Activated naive CD8-positive, alpha-beta T cell treated with anti-CD3 and anti-CD28 coated beads, Interleukin-2, amount 10 ng/mL, durations not matched to agents 7 days and 5 days (primary cell): ENCODE measurements around the gene MINK1. TPM values are rescaled to one million over a fixed set of nuclear protein-coding genes. Genes with fewer than 3 reads are reported as not detected.

Experiments
- ATAC-seq: fragments of 150-1000 bp; cut with Tn5 transposase; one replicate; pipeline ENCODE4 v1.10.0; 2021; ENCODE audit warnings: low read depth, moderate library complexity
- POLR2A ChIA-PET: fragments of 350-600 bp; sonication (Branson Sonifier 250); formaldehyde crosslinking; loops from one replicate; lab custom pipeline; 2021; ENCODE audit warnings: antibody characterized with exemption; lab: Charles Lee
- DNase-seq: peaks from one replicate; pipeline ENCODE4 v3.0.0; 2021
- H3K27ac Mint-ChIP-seq: one replicate; pipeline ENCODE4 v1.8.0; 2022; ENCODE audit warnings: mild to moderate bottlenecking, mixed read lengths
- H3K27me3 Mint-ChIP-seq: one replicate; pipeline ENCODE4 v1.8.0; 2022; ENCODE audit warnings: mild to moderate bottlenecking, moderate library complexity, mixed read lengths
- H3K36me3 Mint-ChIP-seq: one replicate; pipeline ENCODE4 v1.8.0; 2021; ENCODE audit warnings: mild to moderate bottlenecking, mixed read lengths
- H3K4me1 Mint-ChIP-seq: one replicate; pipeline ENCODE4 v1.8.0; 2021; ENCODE audit warnings: mixed read lengths
- H3K4me3 Mint-ChIP-seq: one replicate; pipeline ENCODE4 v1.8.0; 2022; ENCODE audit warnings: mild to moderate bottlenecking, moderate library complexity, mixed read lengths
- H3K9me3 Mint-ChIP-seq: one replicate; pipeline ENCODE4 v1.8.0; 2021; ENCODE audit warnings: mixed read lengths
- total RNA-seq, 2 experiments: library from RNA; stranded (reverse); gene quantifications; one replicate each; pipeline ENCODE4 v1.2.3, GENCODE V29; 2021

MINK1 gene
- total RNA-seq, 2 experiments from 2014 or later, result 123 to 128 TPM

DNA sequence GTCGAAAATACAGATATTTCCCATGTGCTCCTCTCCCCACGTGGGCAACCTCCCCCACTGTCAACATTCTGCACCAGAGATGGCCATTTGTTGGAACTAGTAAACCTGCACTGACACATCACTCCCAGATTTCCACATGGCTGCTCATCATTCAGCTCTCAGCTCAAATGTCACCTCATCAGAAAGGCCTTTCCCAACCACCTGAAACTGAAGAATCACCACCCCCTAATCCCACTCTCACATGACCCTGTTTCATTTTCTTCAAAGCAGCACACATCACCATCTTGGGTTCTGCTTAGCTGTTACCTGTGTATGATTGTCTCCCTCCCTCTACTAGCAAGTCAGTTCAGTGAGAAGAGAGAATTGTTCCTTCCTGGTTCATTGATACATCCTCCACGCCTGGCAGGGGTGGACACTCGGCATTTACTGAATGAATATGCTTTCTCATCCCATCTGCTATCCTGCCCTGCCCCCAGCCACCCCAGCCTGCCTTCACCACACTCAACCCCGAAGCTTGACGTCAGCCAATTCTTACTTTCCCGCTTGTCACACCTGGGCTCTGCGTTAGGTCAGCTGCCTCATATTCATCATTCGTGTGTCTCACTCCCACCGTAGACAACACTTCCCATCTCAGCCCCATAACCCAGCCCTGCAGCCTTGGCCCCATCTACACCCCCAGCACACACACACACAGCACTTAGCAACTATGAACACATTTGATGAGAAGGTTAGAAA, 32.5 kb upstream of the MINK1 start:
- H3K4me1 Mint-ChIP-seq, result peaks cover 13% of the 10 kb centered on the region
- no peak overlapping the region for H3K27ac Mint-ChIP-seq
- H3K9me3 Mint-ChIP-seq, result no peaks in the 10 kb centered on the region
- POLR2A ChIA-PET, result interaction anchor here (1.6 kb wide), 1 partner anchor 11 kb away, joined by 5 read pairs; no protein-coding TSS in a partner anchor
- ATAC-seq (no peak), DNase-seq (no peak)
- no peaks in the 10 kb centered on the region for H3K27me3 Mint-ChIP-seq
- peaks cover 2% of the 10 kb centered on the region for H3K36me3 Mint-ChIP-seq
- H3K4me3 Mint-ChIP-seq, result no peak overlapping the region

DNA sequence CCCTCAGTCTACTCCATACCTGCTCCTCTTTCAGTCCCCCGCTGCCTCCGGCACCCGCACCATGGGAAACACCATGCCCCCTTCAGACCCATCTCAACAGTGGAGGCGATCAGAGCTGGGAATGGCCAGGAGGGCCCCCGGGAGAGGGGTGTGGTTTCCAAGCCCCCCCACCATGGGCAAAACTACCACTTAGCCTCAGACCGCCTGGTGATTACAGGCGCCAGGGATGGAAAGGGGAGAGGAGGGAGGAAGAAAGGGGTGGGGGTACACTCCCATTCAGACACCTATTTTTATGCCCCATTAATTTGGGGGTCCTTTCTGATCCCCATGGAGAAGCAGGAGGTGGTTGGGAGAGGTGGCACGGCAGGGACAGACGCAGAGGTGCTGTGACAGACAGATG, 30.9 kb upstream of the MINK1 start, which contains the start of gene C17orf114:
C17orf114 (minus strand) TSS at position 101 of the 400 bp plus-strand sequence.
- H3K4me1 Mint-ChIP-seq, result peaks cover 13% of the 10 kb centered on the region
- peak within 1 kb of the TSS; percentile 25 for H3K27ac Mint-ChIP-seq
- DNase-seq (no peak), ATAC-seq (no peak)
- POLR2A ChIA-PET, result no interaction called here
- H3K27me3 Mint-ChIP-seq, result no peaks in the 10 kb centered on the region
- no peaks in the 10 kb centered on the region for H3K36me3 Mint-ChIP-seq
- H3K9me3 Mint-ChIP-seq, result no peaks in the 10 kb centered on the region
- H3K4me3 Mint-ChIP-seq, result no peak within 1 kb of the TSS

DNA sequence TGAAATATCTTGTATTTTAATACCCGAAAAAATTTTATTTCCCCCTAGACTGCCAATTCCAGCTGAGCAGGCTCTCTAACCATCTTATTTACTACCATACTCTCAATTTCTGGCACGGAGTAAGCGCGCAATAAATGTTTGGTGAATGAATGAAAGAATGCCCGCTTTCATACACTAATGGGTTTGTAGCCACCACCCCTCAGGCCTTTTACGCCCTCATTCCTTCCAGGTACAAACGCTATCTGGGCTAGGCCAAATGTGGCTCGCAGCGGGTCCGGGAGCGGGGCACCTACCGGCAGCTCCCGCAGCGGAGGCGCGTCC, 26.7 kb upstream of the MINK1 start:
- Mint-ChIP-seq H3K27ac (peak overlapping the region; percentile 25), H3K9me3 (no peaks in the 10 kb centered on the region), H3K4me3 (peak overlapping the region; percentile 78), H3K36me3 (peaks cover 9% of the 10 kb centered on the region), H3K27me3 (no peaks in the 10 kb centered on the region), H3K4me1 (peaks cover 12% of the 10 kb centered on the region)
- ATAC-seq, result no peak
- DNase-seq, result no peak
- POLR2A ChIA-PET, result interaction anchor here (0.6 to 2.7 kb wide), 7 partner anchors 10 to 104 kb away, joined by 3 to 20 read pairs (median 7); partner anchors contain the start of genes C17orf107, GLTPD2 and PSMB6

DNA sequence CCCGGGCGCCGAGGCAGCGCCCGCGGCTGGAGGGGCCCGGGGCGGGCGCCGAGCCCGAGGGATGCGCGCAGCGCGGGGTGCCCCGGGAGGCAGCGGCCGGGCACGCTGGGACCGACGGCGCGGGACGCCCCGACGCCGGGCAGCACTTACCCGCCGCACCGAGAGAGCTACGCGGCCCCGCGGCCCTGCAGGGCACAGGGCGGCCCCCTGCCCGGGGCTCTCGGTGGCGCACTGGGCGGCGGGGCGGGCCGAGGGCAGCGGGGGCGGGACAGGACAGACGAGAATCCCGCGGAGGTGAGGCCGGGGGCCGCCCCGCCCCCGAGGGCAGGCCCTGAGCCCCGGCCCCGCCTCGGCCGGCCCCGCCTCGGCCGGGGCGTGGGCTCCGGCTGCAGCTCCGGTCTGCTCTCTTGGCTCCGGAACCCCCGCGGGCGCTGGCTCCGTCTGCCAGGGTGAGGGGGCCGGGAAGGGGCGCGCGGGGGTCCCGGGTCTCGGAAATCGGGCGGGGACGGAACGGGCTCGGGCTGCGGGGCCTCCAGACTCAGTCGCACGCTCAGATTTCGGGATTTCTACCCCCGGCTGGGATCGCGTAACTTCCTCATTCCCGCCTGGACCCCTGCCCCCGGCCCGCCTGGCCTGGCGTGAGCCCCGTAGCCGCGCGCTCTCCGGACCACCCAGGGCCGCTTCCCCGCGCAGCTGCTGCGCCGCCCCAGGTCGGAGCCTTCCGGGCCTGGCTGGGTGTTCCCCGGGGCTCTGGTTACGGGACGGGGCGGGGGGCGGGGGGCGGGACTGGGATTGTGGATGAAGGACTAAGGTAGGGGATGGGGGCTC, 26.1 kb upstream of the MINK1 start, which contains the start of gene PLD2:
PLD2 (plus strand) TSS at position 376 of the 828 bp plus-strand sequence. CDS start 621 bp downstream, outside the sequence.
- POLR2A ChIA-PET, result interaction anchor here (0.6 to 2.7 kb wide), 10 partner anchors 11 to 104 kb away, joined by 3 to 20 read pairs (median 4); partner anchors contain the start of genes ARRB2, C17orf107, GLTPD2 and MINK1
- Mint-ChIP-seq H3K27me3 (no peaks in the 10 kb centered on the region), H3K36me3 (peaks cover 9% of the 10 kb centered on the region), H3K4me3 (peak within 1 kb of the TSS; percentile 81), H3K4me1 (peaks cover 12% of the 10 kb centered on the region), H3K27ac (peak within 1 kb of the TSS; percentile 61), H3K9me3 (no peaks in the 10 kb centered on the region)
- ATAC-seq, result peak; percentile 97
- DNase-seq, result peak; percentile 92

DNA sequence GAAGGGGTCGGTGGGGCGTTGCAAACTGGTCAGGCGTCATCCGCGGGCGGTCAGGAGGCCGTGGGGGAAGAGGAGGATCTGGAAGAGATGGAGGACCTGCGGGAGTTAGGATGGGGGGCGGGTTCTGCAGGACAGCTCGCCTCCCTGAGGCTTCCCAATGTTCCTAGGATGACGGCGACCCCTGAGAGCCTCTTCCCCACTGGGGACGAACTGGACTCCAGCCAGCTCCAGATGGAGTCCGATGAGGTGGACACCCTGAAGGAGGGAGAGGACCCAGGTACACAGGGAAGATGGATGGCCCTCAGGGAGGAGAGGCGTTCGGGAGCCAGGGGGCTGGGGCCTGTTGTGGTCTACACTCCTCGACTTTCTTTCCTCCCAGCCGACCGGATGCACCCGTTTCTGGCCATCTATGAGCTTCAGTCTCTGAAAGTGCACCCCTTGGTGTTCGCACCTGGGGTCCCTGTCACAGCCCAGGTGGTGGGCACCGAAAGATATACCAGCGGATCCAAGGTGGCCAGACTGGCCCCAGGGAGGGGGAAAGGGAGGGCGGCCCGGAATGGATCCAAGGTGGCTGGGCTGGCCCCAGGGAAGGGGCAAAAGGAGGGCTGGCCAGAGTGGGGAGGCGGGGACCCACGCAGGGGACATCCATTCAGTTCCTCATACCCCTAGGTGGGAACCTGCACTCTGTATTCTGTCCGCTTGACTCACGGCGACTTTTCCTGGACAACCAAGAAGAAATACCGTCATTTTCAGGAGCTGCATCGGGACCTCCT, 25.3 kb upstream of the MINK1 start:
- H3K4me3 Mint-ChIP-seq, result peak overlapping the region; percentile 81
- peaks cover 12% of the 10 kb centered on the region for H3K4me1 Mint-ChIP-seq
- ATAC-seq, result no peak
- no peaks in the 10 kb centered on the region for H3K9me3 Mint-ChIP-seq
- no peaks in the 10 kb centered on the region for H3K27me3 Mint-ChIP-seq
- DNase-seq, result no peak
- H3K27ac Mint-ChIP-seq, result peak overlapping the region; percentile 61
- POLR2A ChIA-PET, result interaction anchor here (1.1 to 2.7 kb wide), 5 partner anchors 12 to 105 kb away, joined by 3 to 20 read pairs (median 5); partner anchors contain the start of genes ARRB2, GLTPD2, MINK1 and PSMB6
- peaks cover 9% of the 10 kb centered on the region for H3K36me3 Mint-ChIP-seq

DNA sequence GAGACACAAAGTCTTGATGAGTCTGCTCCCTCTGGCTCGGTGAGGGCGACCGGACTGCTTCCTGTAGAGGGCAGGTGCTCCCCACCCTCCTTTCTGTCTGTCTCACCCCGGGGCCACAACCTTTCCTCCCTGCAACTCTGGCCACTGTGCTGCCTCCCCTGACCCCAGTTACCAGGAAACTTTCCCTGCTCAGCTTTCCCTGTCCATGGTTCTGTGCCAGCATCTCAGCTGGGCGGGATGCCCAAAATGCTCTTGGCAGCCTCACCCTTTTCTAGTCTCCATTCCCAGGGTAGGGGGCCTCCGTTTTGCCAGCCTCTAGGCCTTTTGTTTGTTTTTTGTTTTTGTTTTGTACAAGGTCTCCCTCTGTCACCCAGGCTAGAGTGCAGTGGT, 24.8 kb upstream of the MINK1 start:
- Mint-ChIP-seq H3K27me3 (no peaks in the 10 kb centered on the region), H3K4me3 (peak overlapping the region; percentile 57), H3K4me1 (peaks cover 12% of the 10 kb centered on the region), H3K27ac (peak overlapping the region; percentile 56), H3K36me3 (peaks cover 9% of the 10 kb centered on the region), H3K9me3 (no peaks in the 10 kb centered on the region)
- POLR2A ChIA-PET, result interaction anchor here (1.1 to 2.7 kb wide), 3 partner anchors 12 to 25 kb away, joined by 3 to 20 read pairs (median 17); partner anchors contain the start of genes GLTPD2, MINK1 and PSMB6
- DNase-seq (no peak), ATAC-seq (no peak)

DNA sequence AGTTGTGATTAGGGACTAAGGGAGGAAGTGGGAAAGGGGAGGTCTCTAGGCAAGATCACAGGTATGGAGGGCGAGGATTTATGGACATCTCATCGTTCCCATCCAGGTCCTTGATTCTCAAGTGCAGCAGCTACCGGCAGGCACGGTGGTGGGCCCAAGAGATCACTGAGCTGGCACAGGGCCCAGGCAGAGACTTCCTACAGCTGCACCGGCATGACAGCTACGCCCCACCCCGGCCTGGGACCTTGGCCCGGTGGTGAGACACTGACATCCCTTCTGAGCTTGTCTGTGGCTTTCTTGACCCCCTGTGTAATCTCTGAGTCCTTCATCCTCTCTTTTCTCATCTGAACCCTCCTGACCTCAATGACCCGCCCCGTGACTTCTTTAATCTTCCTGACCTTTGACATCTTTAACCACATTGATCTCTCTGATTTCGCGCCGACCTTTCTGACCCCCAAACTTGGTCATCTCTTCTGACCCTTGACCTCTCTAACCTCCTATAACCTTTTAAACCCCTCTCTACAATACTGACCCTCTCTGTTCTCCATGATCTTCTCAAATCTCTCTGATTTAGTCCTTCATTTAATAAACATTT, 22.3 kb upstream of the MINK1 start:
- no peaks in the 10 kb centered on the region for H3K9me3 Mint-ChIP-seq
- no peak overlapping the region for H3K27ac Mint-ChIP-seq
- H3K36me3 Mint-ChIP-seq, result peaks cover 9% of the 10 kb centered on the region
- no peak for DNase-seq
- H3K4me1 Mint-ChIP-seq, result peaks cover 10% of the 10 kb centered on the region
- POLR2A ChIA-PET, result no interaction called here
- no peak overlapping the region for H3K4me3 Mint-ChIP-seq
- ATAC-seq, result no peak
- H3K27me3 Mint-ChIP-seq, result no peaks in the 10 kb centered on the region

DNA sequence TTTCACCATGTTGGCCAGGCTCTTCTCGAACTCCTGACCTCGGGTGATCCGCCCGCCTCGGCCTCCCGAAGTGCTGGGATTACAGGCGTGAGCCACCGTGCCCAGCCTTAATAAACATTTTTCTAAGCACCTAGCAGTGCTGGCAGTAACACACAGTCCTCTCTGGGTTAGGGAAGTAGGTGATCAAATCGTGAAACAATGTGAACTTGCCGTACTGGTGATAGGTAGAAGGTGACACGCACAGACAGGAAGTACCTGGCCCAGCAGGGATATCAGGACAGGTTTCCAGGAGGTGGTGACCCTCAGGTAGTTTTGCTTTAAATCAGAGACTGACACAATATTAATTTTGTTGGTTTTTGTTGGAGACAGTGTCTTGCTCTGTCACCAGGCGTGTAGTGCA, 21.7 kb upstream of the MINK1 start:
- H3K4me1 Mint-ChIP-seq, result peaks cover 5% of the 10 kb centered on the region
- no peak overlapping the region for H3K4me3 Mint-ChIP-seq
- H3K9me3 Mint-ChIP-seq, result no peaks in the 10 kb centered on the region
- no peak overlapping the region for H3K27ac Mint-ChIP-seq
- DNase-seq (no peak), ATAC-seq (no peak)
- H3K36me3 Mint-ChIP-seq, result peaks cover 9% of the 10 kb centered on the region
- no peaks in the 10 kb centered on the region for H3K27me3 Mint-ChIP-seq
- POLR2A ChIA-PET, result no interaction called here

DNA sequence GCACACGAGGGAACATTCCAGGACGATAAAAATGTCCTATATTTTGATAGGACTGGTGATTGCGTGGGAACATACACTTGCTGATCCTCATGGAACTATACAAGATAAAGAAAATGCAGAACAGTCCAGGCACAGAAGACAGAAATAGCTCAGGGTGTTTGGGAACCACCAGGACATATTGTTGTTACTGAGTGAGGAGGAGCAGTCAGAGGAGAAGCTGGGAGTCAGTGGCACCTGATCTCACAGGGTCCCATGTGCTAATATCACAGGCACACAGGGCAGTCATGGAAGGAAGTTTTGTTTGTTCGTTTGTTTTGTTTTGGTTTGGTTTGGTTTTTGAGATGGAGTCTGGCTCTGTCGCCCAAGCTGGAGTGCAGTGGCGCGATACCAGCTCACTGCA, 20.4 kb upstream of the MINK1 start:
- DNase-seq, result no peak
- POLR2A ChIA-PET, result interaction anchor here (0.7 kb wide), 1 partner anchor 220 kb away, joined by 3 read pairs; no protein-coding TSS in a partner anchor
- Mint-ChIP-seq H3K27me3 (no peaks in the 10 kb centered on the region), H3K27ac (peak overlapping the region; percentile 13), H3K9me3 (no peaks in the 10 kb centered on the region), H3K4me3 (no peak overlapping the region), H3K36me3 (peaks cover 11% of the 10 kb centered on the region), H3K4me1 (peaks cover 2% of the 10 kb centered on the region)
- no peak for ATAC-seq

DNA sequence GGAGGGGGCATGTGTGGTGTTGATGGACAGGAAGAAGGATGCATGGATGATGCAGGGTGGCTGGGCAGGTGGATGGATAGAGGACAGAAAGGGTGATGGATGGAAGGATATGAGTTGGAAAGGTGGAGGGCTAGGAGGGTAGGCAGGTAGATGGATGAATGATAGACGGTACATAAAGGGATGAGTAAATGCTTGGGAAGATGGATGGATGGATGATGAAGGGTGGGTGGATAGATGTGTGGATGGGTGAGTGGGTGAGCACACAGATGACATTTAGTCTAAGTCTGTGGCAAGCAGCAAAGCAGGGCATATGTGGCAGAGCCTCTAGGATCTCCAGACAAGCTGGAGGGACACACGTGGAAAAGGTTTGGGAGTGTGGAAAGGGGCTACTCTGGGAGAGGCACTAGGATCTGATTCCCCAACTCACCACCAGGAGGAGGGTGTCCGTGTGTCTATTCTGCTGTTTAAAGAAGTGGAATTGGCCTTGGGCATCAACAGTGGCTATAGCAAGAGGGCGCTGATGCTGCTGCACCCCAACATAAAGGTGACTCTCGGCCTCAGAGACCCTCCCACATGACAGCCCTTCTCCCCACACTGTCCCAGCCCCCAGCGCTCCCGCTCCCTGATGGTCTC, 18.0 kb upstream of the MINK1 start:
- Mint-ChIP-seq H3K4me1 (no peaks in the 10 kb centered on the region), H3K9me3 (no peaks in the 10 kb centered on the region), H3K27me3 (no peaks in the 10 kb centered on the region), H3K36me3 (peaks cover 7% of the 10 kb centered on the region), H3K27ac (no peak overlapping the region), H3K4me3 (no peak overlapping the region)
- no peak for ATAC-seq
- DNase-seq, result no peak
- POLR2A ChIA-PET, result no interaction called here

DNA sequence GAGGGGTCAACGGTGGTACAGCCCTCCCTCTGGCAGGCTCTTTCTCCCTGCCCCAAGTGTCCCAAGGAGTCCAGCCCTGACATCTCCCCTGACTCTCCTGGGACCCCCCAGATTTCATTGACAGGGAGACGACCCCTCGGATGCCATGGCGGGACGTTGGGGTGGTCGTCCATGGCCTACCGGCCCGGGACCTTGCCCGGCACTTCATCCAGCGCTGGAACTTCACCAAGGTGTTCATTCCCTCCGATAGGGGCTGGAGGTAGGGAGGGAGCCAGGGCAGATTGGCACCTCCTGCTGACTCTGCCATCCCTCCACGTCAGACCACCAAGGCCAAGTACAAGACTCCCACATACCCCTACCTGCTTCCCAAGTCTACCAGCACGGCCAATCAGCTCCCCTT, 16.3 kb upstream of the MINK1 start:
- Mint-ChIP-seq H3K4me1 (no peaks in the 10 kb centered on the region), H3K27me3 (no peaks in the 10 kb centered on the region), H3K4me3 (no peak overlapping the region), H3K36me3 (peaks cover 4% of the 10 kb centered on the region), H3K27ac (no peak overlapping the region), H3K9me3 (no peaks in the 10 kb centered on the region)
- ATAC-seq (no peak), DNase-seq (no peak)
- POLR2A ChIA-PET, result no interaction called here

DNA sequence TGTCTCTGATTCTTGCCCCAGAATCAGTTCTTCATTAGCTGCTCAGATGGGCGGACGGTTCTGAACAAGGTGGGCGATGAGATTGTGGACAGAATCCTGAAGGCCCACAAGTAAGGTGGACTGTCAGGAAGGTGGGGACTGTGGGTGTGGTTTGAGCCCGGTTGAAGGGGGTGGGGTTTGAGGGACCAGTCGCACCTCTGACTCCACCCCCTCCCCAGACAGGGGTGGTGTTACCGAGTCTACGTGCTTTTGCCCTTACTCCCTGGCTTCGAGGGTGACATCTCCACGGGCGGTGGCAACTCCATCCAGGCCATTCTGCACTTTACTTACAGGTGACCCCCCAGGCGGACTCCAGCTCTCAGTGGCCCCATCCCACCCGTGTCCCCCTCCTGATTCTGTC, 14.9 kb upstream of the MINK1 start:
- no peaks in the 10 kb centered on the region for H3K27me3 Mint-ChIP-seq
- no peak for DNase-seq
- peaks cover 4% of the 10 kb centered on the region for H3K36me3 Mint-ChIP-seq
- POLR2A ChIA-PET, result no interaction called here
- H3K9me3 Mint-ChIP-seq, result no peaks in the 10 kb centered on the region
- no peak overlapping the region for H3K27ac Mint-ChIP-seq
- no peak for ATAC-seq
- no peaks in the 10 kb centered on the region for H3K4me1 Mint-ChIP-seq
- no peak overlapping the region for H3K4me3 Mint-ChIP-seq
